IPS DF 4.7 (cell line): ENCODE measurements around the gene ZBTB37.
"Not testable (repeated sequence)": the region's sequence is repeated elsewhere in the genome, so short reads cannot be mapped to it uniquely, and the experiment has no call there.

Experiments used
- DNase-seq: peaks from one replicate; pipeline ENCODE4 v3.0.0-alpha.2; 2013; ENCODE audit warnings: low spot score; ENCODE audit errors: extremely low read depth

Gene ZBTB37

DNA sequence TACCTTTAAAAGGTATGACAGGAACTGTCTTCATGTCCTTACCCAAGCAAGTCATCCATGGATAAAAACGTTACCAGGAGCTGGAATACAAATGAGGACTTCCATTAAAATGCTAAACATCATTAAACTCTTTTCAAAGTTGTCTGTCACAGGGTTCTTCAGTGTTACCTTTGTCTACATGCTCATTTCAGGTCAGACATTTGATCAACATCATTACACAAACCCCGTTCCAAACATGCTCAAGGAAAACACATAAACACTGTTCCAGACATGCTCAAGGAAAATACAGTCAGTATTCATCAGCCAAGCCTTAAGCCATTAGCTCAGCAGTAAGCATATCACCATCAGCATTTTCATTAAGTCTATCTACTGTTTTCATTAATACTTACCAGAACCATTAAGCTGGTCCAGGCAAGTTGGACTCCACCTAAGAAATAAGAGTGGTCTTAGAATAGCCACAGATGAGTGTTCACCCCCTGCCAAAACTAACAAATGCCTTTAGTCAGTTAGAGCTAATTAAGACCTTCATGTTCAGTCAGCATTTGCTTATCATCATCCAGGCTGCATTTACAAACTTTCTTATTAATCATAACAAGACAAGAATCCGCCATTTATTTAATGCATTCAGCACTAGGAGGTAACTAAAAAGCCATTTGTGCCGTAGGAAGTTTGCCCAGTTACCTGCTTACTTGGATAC, 2.6 kb upstream of the ZBTB37 start:
- no peak for DNase-seq

DNA sequence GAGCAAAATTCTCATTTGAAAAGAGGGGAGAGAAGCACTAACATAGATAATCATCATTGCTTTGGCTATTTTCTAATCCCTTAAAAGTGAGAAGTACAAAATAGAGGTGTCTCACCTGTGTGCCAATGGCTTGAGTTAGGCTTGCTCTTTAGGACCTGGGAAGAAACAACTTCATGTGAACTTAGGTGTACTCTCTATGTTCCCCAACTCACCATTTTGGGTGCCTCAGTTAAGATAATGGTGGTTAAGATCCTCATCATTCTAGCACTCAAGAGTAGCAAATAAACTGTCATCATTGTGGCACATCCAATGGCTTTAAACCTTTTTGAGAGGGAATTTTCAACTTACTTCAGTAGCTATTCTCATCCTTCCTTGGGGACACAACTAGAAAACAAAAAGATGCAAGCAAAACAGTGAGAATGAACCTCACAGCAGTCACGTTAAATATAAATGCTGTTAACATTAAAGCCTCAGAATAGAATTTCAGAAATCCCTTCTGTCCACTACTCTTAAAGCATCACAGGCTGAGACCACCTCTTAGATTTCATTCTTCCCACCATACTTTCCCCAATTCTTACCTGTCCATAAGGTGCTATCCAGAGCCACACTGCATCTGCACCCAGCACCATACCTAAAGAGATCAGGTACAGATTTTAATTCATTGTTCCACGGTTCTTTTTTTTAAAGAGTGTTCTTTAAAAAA, 1.6 kb upstream of the ZBTB37 start:
- no peak for DNase-seq

DNA sequence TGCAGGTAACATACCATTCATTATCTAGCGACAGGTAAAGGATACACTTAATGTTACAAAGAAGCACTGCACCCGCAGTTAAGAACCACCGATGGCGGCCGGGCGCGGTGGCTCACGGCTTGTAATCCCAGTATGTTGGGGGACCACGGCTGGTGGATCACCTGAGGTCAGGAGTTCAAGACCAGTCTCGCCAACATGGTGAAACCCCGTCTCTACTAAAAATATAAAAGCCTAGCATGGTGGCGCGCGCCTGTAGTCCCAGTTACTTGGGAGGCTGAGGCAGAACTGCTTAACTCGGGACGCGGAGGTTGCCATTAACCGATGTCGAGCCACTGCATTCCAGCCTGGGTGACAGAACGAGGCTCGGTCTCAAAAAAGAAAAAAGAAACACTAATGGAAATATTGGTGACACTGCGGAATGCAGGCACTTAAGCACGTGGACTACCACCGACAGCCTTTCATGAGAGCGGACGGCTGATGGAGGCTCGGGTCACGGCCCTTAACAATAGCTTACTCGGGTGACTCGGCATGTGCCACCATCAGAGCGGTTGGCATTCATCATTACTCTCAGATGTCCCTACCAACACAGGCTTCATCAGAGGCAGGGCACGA, 933 bp upstream of the ZBTB37 start:
- DNase-seq = no peak

DNA sequence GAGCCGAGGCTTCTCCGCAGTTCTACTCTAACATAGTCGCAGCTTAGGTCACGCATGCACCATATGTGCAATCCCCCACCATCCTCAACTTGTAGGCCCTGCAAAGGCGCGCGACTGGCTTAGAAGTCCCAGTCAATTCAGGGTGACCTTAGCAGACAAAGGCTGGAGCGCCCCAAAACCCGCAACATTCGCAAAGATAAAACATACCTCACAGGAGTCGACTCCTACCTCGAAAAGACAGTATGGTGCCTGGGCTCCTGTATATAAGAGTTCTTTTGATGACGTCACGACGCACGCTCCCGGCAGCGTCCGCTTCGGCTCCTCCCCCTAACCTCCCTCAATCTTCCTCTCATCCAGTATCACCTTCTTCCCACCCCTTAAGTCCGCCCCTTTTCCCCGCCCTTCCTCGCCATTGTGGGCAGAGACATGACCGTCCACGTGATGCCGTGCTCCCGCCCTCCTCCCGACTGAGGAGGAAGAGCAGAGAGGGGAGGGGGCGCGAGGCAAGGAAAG, 371 bp upstream of the ZBTB37 start, which contains the start of gene GAS5:
Gene GAS5, minus strand, starts transcription at position 237 of the 513 bp plus-strand sequence.
- no peak for DNase-seq

DNA sequence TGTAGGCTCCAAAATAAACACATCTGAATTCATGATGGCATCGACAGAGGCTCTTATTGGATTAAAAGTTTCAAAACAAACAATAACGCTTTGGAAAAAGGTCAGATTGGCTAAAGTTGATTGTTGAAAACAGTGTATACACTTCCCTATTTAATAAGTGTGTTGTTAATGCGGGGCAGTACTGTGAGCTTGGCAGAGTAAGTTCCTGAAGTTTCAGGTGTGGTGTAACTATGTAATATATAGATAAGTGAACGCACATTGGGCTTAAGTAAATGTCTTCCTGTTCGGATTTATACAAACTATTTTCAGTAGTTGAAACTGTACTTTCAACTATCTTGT, 810 bp downstream of the ZBTB37 start:
- DNase-seq = no peak

DNA sequence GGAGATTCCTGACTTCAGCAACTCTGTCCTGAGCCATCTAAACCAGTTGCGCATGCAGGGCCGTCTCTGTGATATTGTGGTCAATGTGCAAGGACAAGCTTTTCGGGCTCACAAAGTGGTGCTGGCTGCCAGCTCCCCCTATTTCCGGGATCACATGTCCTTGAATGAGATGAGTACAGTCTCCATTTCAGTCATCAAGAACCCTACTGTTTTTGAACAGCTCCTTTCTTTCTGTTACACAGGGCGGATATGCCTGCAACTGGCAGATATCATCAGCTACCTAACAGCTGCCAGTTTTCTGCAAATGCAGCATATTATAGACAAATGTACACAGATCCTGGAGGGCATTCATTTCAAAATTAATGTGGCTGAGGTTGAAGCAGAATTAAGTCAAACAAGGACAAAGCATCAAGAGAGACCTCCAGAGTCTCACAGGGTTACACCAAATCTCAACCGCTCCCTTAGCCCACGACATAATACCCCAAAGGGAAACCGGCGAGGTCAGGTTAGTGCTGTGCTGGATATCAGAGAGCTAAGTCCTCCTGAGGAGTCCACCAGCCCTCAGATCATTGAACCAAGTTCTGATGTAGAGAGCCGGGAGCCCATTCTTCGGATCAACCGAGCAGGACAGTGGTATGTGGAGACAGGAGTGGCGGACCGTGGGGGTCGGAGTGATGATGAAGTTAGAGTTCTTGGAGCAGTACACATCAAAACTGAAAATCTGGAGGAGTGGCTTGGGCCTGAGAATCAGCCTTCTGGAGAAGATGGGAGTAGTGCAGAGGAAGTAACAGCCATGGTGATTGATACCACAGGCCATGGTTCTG, 2.3 kb downstream of the ZBTB37 start:
- no peak for DNase-seq

DNA sequence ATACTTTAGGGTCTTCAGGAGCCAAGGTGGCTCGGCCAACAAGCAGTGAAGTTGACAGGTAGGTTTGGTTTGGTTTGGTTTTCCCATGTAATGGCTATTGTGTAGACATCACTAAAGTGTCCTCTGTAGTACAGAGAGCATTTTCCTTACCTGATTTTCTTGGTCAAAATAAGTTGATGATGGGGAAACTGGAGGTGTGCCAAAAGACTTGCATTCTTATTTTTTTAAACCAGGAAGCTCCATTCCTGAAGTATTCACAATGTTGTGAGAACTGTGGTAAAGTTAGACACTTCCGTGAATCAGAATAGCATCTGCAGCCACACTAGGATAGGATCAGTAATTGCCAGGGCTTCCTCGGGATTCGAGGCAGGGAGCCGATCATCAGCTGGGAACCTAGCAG, 2.9 kb downstream of the ZBTB37 start:
- no peak for DNase-seq

DNA sequence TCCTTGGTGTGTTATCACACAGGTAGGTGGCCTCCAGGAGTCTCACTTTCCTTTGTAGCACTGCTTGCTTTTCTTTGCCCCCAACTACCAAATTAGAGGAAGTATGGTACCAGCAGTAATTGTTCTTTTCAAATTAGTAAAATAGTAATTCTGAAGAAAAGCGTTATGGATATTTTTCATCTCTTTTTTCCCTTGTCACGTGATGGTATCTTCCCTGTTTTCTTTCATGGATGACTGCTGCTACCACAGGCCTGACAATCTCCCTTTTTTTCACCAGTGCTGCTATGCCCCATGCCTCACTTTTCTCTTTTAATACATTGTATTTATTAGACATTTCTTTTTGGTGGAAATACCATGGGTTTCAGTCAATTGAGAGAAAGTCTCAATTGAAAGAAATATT, 3.3 kb downstream of the ZBTB37 start:
- no peak for DNase-seq

DNA sequence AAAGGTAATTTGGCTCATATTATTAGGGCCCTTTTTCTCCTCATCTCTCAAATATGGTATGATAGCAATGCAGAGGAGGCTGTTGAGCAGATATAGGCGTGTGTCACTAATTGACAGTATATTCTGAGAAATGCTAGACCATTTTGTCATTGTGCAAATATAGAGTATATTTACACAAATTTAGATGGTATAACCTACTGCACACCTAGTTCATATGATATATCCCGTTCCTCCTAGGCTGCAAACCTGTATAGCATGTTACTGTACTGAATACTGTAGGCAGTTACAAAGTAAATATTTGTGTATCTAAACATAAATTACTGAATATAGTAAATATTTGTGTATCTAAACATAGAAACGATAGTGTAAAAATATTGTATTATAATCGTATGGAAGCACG, 8.6 kb downstream of the ZBTB37 start:
- no peak for DNase-seq

DNA sequence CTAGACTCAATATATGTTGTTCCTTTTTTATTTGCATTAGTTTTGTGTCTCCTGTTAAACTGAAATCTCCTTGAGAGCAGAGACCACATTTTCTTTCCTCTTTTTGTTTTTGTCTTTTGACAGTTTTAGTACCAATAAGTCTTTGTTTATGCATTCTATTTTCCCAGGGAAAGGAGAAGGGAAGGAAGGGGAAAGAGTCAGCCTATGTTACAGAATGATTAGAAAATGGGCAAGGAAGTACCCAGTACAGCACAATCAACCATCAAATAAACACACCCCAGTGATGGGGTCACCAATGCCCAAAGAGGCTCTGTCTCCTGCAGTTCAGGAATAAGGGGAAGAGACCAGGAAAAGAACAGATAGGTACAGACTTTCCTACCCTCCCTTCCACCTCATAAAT, 10.1 kb downstream of the ZBTB37 start:
- DNase-seq = no peak

DNA sequence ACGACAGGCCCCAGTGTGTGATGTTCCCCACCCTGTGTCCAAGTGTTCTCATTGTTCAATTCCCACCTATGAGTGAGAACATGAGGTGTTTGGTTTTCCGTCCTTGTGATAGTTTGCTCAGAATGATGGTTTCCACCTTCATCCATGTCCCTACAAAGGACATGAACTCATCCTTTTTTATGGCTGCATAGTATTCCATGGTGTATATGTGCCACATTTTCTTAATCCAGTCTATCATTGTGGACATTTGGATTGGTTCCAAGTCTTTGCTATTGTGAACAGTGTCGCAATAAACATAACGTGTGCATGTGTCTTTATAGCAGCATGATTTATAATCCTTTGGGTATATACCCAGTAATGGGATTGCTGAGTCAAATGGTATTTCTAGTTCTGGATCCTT, 12.9 kb downstream of the ZBTB37 start:
- not testable (repeated sequence) for DNase-seq

DNA sequence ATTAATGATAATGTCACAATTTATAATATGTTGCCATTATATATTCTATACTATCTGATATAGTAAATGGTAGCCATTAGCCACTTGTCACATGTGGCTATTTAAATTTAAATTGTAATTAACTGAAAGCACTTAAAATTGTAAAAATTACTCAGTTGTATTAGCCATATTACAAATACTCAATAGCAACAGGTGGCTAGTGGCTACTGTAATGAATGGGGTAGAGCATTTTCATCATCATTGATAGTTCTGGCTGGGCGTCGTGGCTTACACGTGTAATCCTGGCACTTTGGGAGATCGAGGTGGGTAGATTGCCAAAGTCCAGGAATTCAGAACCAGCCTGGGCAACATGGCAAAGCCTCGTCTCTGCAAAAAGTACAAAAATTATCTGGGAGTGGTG, 16.5 kb downstream of the ZBTB37 start:
- DNase-seq = no peak

DNA sequence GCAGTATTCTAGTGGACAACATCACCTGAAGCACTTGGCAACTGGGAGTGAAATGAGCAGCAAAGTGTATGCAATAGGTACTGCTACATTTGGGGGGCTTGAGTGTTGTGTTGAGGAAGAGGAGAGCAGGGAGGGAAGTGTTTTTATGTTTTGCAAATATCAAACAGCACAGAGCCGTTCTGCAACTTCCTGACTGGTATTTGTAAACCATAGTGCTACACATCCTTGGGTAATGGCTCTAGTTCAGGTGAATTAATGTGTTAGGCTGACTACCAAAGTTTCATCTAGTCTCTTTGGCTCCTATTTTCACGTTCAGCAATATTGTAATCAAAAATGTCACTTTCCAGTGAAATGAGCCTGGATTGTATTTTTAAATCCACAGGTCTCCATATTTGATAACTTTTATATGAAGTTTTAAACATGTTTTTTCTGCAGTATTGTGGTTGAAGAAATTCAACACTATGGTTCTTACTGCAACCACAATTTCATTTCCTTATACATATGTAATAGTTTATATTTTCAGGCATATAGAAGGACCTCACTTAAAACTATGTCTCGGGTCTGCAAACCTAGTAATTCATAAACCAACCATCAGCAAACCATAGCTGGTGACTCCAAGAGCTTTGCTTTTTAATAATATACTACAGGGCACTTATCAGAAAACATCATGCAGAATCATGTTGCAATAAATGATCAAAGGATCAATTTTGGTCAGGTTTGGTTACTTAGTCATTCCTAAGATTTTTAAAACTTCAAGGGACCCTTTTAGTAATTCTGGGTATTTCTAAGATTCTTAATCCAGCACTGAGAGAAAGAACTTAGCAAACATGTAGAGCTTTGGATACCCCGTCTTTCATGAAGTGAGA, 18.8 kb downstream of the ZBTB37 start:
- no peak for DNase-seq

DNA sequence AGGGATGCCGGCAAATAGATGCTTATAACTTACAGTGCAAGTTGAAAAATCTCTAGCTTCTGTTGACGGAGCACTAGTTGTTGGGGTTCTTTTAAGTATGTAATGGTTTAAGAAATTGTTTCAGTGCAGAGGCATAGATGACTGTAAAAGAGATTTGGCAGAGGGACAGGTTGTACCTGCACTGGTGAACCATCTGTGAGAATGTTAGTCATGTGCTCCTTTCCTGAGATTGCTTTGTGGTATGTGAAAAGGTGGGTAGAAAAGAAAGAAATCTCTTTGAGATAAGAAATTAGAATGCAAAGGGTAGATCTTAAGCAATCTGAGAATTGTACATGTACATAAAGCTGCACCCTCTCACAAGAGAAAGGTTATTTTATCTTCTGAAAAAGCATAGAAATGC, 19.4 kb downstream of the ZBTB37 start:
- no peak for DNase-seq

DNA sequence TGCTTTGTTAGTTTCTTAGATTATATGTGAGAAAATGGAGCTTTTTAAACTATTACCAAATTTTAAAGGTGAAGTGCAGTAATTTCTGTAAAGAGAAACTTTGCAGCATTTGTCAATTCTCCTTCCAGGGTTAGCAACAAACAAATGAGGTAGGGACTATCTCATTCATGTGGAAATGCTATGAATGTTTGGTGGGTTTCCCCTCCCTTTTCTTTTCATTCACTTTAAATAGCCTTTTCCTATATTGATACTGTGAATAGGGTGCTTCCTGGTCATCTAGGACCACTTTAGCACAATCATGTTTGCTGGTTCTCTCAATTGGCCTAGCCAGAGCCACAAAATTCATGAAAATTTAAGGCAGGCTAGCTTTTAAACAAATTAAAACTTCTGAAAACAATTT, 20.6 kb downstream of the ZBTB37 start:
- DNase-seq = no peak

DNA sequence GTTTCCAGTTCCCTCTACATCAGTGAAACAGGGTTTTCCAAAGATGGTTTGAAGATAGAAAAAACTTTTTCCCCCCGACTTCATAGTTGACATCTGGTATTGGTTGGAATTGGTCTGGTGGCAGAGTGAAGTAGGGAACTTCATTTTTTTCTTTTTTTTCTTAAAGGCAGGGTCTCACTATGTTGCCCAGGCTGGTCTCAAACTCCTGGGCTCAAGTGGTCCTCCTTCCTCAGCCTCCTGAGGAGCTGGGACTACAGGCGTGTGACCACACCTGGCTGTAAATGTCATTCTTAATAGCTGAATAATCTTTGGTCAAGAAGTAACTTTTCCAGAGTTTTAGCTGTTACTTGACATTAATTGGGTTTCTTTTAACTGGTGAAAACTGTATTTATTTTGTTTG, 21.7 kb downstream of the ZBTB37 start:
- DNase-seq = no peak

DNA sequence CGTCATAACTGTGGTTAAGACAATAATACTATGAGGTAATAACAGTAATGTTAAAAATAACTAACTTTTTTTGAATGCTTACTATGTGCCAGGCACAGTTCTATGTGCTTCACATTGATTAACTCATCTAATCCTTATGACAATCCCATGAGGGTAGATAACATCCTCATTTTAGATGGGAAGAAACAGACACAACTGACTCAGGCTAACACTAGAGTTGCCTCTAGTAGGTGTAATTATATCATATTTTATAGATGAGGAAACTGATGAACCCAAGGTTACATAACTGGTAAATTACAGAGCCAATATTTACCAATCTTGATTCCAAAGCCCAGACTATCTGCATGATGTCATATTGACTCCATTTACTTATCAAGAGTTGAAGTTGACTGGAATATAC, 25.4 kb downstream of the ZBTB37 start:
- DNase-seq = no peak

DNA sequence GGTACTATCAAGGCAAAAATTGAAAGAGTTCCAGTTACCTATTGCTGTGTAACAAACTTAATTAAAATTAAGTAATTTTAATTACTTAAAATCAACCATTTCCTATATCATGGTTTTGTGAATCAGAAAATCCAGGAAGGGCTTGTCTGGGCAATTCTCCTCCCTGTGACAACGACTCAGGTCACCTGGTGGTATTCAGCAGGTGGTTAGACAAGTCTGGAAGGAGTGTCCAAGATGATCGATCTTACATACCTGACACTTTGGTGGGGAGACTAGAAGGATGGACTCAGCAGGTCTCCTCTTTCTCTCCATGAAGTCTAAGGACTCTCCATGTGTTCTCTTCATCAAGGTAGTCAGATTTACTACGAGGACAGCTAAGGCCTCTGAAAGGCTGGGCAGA, 26.0 kb downstream of the ZBTB37 start:
- no peak for DNase-seq

DNA sequence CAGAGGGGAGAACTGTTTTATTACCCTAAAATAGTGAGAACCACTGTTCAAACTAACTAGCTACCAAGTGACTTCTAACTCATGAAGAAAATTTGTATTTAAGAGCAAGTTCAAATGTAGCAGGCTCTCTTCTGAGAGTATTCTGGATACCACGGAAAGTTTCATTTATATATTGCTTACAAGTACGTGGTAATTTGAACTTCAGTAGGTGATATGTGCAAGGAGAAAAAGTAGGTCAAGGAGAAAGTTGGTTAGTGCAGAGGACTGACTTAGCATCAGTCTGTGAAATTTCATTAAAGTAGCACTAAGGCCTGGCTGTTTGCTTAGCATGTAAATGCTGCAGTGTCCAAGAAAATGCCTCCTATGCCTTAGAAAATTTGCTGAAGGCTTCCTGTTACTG, 32.2 kb downstream of the ZBTB37 start:
- no peak for DNase-seq

DNA sequence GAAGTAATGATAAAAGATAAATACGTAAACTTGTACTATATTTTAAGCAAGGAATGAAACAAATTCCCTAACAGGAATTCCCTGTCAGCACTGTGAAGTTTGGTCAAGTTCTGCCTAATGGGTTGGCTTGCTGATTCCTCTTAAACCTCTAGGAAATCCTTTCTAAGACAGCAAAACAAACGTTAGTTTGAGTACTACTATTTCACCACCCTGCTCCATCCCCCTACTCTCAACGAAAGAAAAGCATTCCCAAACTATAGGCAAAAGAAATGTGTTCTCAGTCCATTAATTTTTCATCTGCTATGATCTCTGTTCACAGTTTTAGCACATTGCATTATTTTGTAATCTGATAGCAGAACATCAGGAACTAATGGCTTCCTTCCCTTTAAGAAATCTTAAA, 32.8 kb downstream of the ZBTB37 start:
- no peak for DNase-seq
